ENCODE measurements around the gene MKS1.

The MKS1 gene

GRCh38 chr17:58219007-58219788 is at the start of gene MKS1:
Gene MKS1 (minus strand): TSS chr17:58219255. CDS start chr17:58219230, 25 bp downstream.
- DNase-seq: peak; percentile 91 to 92

GRCh38 chr17:58268326-58268725 is 49.3 kb upstream of the MKS1 start:
- no peak for DNase-seq

- DNase-seq: no peak
Measured at GRCh38 chr17:58267347-58268324, 48.6 kb upstream of the MKS1 start.

GRCh38 chr17:58265902-58266875 is 47.1 kb upstream of the MKS1 start:
- no peak for DNase-seq

GRCh38 chr17:58265271-58265670 is 46.2 kb upstream of the MKS1 start:
- no peak for DNase-seq

- DNase-seq: no peak
Measured at GRCh38 chr17:58264407-58265103, 45.5 kb upstream of the MKS1 start.

- DNase-seq: no peak
Measured at GRCh38 chr17:58263773-58264172, 44.7 kb upstream of the MKS1 start.

- DNase-seq: no peak
Measured at GRCh38 chr17:58262149-58262548, 43.1 kb upstream of the MKS1 start.

GRCh38 chr17:58254803-58255202 is 35.7 kb upstream of the MKS1 start:
- DNase-seq: no peak

- no peak for DNase-seq
Measured at GRCh38 chr17:58253082-58253481, 34.0 kb upstream of the MKS1 start.

GRCh38 chr17:58252141-58252540 is 33.1 kb upstream of the MKS1 start:
- DNase-seq: no peak

GRCh38 chr17:58250344-58251011 is 31.4 kb upstream of the MKS1 start:
- no peak for DNase-seq

- peak; percentile 70 to 71 for DNase-seq
Measured at GRCh38 chr17:58249270-58250133, 30.4 kb upstream of the MKS1 start.

GRCh38 chr17:58248955-58249269 is 29.9 kb upstream of the MKS1 start:
- no peak for DNase-seq

- no peak for DNase-seq
Measured at GRCh38 chr17:58247511-58248363, 28.7 kb upstream of the MKS1 start.

- DNase-seq: no peak
Measured at GRCh38 chr17:58246781-58247180, 27.7 kb upstream of the MKS1 start.

GRCh38 chr17:58246104-58246740 is 27.2 kb upstream of the MKS1 start:
- no peak for DNase-seq

- DNase-seq: no peak
Measured at GRCh38 chr17:58245428-58246103, 26.5 kb upstream of the MKS1 start.
